ENCODE results near the gene SDK1.

DNA sequence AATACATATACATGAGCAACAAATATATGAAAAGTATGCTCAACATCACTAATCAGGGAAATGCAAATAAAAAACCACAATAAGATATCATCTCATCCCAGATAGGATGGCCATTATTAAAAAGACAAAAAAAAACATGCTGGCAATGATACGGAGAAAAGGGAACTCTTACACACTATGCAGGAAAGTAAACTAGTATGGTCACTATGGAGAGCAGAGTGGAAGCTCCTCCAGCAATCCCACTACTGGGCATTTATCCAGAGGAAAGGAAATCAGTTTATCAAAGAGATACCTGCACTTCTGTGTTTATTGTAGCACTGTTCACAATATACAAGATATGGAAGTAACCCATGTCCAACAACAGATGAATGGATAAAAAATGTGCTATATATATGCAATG, 217.5 kb downstream of the SDK1 start:
- TF ChIP-seq POLR2AphosphoS5 (IDR thresholded peaks at IDR 0.05; ENCODE audit: insufficient read depth in 1 of 2, low read depth in 1 of 2) (no peak), POLR2A (IDR thresholded peaks at IDR 0.05) (no peak)
- TF ChIP-seq, protein P1, sequence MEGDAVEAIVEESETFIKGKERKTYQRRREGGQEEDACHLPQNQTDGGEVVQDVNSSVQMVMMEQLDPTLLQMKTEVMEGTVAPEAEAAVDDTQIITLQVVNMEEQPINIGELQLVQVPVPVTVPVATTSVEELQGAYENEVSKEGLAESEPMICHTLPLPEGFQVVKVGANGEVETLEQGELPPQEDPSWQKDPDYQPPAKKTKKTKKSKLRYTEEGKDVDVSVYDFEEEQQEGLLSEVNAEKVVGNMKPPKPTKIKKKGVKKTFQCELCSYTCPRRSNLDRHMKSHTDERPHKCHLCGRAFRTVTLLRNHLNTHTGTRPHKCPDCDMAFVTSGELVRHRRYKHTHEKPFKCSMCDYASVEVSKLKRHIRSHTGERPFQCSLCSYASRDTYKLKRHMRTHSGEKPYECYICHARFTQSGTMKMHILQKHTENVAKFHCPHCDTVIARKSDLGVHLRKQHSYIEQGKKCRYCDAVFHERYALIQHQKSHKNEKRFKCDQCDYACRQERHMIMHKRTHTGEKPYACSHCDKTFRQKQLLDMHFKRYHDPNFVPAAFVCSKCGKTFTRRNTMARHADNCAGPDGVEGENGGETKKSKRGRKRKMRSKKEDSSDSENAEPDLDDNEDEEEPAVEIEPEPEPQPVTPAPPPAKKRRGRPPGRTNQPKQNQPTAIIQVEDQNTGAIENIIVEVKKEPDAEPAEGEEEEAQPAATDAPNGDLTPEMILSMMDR (IDR thresholded peaks at IDR 0.05) = no peak

Measured in vagina (tissue), 2 donors.